SK-N-MC (cell line): Measurements from ENCODE around the gene APBA1.

Source experiments
- EZH2 ChIP-seq: fragments of 200-600 bp; sonication (generic); IDR thresholded peaks from one replicate; pipeline ENCODE4 v1.6.1; 2017; ENCODE audit warnings: antibody characterized with exemption
- FOXP2 ChIP-seq: optimal IDR thresholded peaks from 2 replicates; pipeline ENCODE3; 2011; ENCODE audit warnings: mild to moderate bottlenecking, moderate library complexity; ENCODE audit not compliant: insufficient read depth; ENCODE audit errors: extremely low read length, control extremely low read depth
- POLR2AphosphoS5 ChIP-seq: IDR thresholded peaks from 2 replicates; pipeline ENCODE4 v1.6.1; 2012; ENCODE audit warnings: mild to moderate bottlenecking, low read depth, low read length, borderline replicate concordance

- no peak for TF ChIP-seq POLR2AphosphoS5
- no peak for TF ChIP-seq EZH2
- TF ChIP-seq FOXP2: no peak
Observed at GRCh38 chr9:69671311-69671878, 776 bp downstream of the APBA1 start.
